ENCODE results near the gene LYRM7.
"Not testable (repeated sequence)": the region's sequence is repeated elsewhere in the genome, so short reads cannot be mapped to it uniquely, and the experiment has no call there.

LYRM7 gene

DNA sequence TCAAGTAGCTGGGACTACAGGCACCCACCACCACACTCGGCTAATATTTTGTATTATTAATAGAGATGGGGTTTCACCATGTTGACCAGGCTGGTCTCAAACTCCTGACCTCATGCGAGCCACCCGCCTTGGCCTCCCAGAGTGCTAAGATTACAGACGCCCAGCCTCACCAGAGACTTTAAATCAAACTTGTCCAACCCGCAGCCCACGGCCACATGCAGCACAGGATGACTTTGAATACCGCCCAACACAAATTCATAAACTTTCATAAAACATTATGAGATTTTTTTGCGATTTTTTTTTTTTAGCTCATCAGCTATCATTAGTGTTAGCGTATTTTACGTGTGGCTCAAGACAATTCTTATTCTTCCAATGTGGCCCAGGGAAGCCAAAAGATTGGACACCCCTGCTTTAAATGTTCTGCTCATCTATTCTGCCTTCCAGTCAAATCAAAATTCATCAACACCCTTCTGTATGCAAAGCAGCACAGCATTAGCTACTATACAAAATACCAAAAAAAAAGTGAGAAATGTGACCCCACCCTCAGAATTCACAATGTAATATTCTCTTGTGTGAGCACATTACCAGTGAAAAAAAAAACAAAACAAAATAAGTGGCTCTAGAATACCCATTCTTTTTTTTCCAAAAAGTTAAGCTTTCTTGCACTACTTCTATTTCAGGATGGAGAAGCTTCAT, 50.4 kb downstream of the LYRM7 start:
- DNase-seq (ENCODE audit: low read depth, low spot score) = no peak

DNA sequence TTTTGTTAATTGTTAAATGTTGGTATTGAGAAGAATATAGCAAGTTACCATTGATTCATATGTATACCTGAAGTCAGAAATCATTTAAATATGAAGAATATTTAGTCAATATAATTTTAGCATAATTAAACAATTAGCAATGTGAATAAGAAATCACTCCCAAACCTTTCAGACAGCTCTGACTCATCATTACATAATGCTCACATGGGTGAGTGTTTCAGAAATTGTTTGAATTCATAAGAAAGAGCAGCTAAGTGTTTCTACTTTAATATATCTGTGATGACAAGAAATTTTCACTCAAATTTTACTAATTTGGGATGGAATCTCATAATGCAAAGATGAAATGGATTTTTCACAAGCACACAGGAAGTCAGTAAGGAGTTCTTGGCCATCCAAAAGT, 51.1 kb downstream of the LYRM7 start:
- no peak for DNase-seq (ENCODE audit: low read depth, low spot score)

DNA sequence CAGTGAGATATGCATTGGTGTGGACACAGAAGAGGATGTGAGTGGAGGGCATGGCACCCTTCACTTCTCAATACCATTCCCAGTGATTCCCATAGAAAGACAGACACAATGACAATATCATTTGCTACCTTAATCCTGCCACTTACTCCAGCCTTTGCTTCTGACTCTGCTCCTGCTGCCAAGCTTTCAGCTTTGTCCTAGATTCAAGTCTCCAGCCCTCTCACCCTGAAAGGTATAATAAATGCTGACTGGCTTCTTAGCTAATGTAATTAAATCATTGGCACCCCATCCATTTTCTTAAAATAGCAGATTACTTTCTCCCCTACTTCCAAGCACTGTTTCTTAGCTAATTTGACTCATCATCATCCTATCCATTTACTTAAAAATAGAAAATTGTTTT, 52.0 kb downstream of the LYRM7 start:
- DNase-seq (ENCODE audit: low read depth, low spot score) = no peak

DNA sequence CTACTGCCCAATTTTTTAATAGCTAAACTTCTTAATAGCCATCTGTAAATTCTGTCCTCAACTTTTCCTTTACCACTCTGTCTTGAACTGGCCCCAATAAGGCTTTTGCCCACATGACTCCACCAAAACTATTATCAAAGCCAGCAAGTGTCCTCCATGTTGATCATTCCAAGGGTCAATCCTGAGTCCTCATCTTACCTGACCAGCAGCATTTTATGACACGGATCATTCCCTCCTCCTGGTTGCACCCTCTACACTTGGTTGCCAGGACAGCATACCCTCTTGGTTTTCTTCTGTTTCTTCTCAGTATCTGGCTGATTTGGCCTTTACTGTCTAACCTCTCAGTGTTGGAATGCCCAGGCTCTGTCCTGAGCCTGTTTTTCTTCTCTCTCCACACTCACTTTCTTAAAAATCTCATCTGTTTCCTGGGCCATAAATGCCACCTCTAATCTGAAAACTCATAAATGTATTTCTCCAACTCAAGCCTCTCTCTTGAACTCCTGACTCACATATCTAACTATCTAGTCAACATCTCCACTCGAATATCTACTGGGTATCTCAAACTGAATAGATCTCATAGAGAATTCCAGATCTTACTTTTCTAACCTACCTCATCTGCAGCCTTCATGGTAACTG, 53.1 kb downstream of the LYRM7 start:
- DNase-seq (ENCODE audit: low read depth, low spot score) = no peak

DNA sequence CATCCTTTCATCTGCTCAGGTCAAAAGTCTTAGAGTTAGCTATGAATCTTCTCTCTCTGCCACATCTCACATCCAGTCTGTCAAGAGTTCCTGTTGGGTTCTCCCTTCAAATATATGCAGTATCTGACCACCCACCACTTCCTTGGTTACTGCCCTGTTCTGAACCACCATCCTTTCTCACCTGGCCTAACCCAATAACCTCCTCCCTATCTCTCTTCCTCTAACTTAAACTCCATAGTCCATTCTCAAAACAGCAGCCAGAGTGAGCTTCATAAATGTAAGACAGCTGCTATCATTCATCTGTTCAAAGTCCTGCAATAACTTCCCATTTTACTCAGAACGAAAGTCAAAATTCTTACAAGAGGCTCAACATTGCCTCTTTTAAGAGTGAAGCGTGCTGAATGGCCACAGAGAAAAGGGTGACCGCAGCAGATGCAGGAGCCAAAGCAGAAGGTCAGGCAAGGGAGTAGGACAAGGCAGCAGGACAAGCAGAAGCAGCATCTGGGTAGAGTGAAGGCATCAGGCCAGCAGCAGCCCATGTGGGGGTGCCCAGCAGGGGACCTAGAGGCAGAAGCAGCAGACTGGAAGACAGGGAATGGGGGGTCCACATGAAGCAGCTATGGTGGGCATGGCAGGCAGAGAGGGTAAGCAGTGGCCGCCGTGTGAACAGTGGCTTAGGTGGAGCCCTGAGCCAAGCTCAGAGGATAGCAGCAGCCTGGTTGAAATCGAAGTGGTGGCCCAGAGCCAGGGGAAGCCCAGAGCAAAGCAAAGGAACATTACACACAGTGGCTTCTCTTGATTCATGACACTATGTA, 53.9 kb downstream of the LYRM7 start:
- no peak for DNase-seq (ENCODE audit: low read depth, low spot score)

DNA sequence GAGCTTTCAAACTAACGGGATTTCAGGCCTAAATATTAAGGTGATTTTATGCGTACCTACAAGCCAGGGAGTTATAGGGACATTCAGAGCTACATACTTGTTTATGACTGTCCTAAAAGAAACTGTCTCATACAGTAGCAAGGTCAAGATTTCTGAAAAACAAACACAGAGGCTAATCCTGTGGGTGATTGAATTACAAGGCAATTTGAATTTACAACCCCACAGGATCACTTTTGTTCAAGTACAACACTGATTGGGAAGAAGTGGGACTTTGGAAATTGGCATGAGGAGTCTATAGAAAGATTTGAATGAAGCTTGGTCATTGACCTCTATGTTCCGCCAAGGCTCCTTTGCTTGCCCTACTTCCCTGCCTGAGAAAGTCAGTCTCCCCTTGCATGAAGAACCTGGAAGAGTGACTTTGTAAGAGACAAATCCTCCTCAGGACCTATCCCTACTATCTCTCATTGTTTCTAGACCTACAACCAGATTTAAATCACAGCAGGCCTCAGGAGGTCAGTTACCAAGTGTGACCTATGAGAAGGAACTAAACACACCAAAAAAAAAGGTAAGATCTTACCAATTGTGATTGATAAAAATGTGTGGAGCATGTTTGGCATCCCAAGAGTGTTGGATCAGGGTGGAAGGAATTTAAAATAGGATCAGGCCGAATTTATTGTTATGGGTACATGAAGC, 54.7 kb downstream of the LYRM7 start:
- no peak for DNase-seq (ENCODE audit: low read depth, low spot score)

DNA sequence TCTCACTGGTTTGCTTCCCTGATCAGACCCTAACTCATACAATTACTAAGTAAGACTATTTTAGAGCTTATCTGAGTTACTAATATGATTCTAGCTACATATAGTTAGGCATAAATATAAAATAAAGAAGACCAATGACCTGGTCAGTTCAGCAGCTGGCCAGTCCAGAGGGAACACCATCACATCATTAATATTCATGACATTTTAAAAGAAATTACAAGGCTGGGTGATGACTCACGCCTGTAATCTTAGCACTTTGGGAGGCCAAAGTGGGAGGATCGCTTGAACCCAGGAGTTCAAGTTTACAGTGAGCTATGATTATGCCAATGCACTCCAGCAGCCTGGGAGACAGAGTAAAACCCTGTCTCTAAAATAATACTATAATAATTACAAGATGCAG, 56.2 kb downstream of the LYRM7 start:
- DNase-seq (ENCODE audit: low read depth, low spot score) = no peak

DNA sequence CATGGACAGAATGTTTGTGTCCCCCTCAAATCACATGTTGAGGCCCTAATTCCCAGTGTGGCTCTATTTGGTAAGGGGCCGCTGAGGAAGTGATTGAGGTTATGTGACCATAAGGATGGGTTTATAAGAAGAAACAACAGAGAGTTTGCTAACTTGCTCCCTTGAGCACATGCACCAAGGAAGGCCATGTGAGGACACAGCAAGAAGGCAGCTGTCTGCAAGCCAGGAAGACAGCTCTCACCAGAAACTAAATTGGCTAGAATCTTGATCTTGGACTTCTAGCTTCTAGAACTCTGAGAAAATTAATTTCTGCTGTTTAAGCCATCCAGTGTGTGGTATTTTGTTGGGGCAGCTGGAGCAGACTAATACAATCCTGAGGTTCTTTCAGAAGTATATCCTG, 57.9 kb downstream of the LYRM7 start:
- DNase-seq (ENCODE audit: low read depth, low spot score) = no peak

DNA sequence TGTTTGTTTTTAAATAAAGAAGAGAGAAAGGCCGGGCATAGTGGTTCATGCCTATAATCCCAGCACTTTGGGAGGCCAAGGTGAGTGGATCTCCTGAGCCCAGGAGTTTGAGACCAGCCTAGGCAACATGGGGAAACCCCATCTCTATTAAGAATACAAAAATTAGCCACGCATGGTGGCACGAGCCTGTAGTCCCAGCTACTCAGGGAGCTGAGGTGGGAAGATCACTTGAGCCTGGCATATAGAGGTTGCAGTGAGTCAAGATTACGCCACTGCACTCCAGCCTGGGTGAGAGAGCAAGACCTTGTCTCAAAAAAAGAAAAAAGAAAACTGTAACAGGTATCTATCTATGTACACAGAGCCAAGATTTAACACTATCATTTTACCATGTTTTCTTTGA, 58.9 kb downstream of the LYRM7 start:
- DNase-seq (ENCODE audit: low read depth, low spot score) = no peak

DNA sequence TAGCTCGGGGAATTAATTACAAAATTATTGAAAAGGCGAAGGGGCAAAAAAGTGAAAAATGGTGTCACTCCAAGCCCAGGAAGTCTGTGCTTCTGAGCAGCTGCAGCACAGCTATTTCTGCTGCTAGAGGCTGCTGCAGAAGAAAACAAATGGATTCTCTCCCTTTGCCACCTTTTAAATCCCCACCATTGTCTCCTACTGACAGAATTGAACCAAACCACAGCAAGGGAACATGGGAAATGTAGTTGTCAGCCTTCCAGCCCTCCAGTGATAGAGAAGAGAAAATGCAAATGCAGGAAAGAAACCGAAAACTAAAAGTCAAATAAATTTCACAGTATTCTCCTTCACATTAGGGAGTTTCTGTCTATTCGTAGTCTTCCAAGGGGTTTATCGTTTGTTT, 59.7 kb downstream of the LYRM7 start:
- no peak for DNase-seq (ENCODE audit: low read depth, low spot score)

DNA sequence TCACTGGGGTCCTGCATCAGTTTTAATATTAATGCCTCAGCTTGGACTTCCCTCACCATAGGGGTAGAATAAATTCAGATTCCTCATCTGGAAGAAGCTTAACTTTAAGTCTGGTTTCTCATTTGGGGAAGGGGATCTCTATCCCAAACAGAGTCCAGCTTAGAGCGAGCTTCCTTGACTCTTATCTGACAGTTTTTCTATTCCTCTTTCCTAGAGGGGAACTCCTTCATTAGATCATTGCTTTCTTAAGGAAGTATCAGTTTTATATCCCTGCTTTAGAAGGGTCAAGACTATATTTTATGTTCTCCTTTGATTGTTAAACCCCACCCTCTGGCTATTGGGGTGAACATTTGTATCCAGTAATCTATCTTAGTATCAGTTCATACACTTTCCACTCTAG, 68.9 kb downstream of the LYRM7 start:
- no peak for DNase-seq (ENCODE audit: low read depth, low spot score)

DNA sequence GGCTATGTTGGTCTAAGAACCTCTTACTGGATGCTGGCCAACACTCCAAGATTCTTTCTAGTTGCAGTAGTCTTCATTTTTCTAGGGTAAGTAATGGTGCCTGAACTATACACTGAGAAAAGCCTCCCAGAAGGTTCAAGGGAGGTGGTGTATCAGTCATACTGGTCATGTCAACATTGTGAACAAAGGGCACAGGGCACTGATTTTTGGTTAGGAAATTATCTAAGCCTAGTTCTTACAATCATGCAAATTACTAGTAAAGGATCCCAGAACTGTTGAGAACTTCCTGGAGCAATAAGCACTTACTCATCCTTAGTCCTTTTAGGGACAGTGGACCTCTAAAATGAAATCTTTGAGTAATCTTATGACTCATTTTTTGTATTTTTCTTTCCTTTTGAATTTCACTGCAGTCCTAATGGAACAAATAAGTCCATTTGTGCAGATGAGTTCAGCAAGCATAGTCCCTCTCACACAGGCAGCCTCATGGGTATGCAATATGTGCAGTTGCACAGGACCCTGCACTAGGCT, 72.0 kb downstream of the LYRM7 start:
- DNase-seq (ENCODE audit: low read depth, low spot score) = no peak

DNA sequence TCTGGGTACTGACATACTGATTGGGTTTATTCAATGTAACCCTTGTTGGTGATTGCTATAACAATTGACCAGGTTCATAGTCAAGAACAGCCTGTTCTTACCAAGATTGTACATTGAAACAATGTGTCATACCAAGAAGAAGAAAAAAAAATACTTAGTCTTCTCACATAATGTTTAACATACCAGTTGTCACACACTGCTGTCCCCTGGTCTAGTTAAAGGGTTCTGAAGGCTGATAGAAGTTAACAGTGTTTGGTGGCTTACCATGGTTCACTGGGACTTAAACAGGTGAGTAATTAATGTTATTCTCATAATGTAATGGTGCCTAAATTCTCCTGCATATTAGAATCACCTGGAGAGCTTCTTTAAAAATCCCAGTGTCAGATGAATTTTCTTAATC, 74.6 kb downstream of the LYRM7 start:
- no peak for DNase-seq (ENCODE audit: low read depth, low spot score)

DNA sequence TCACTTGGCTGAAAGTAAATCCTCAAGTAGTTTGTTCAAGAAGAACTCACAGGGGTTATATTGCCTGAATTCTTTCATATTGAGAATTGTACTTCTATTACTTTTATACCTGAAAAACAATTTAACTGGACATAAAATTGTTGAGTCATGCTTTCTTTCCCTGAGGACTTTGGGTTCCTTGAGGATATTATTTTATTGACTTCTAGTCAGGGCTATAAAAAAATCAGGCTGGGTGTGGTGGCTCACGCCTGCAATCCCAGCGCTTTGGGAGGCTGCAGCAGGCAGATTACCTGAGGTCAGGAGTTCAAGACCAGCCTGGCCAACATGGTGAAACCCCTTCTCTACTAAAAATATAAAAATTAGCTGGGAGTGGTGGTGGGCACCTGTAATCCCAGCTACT, 75.2 kb downstream of the LYRM7 start:
- DNase-seq (ENCODE audit: low read depth, low spot score) = no peak

DNA sequence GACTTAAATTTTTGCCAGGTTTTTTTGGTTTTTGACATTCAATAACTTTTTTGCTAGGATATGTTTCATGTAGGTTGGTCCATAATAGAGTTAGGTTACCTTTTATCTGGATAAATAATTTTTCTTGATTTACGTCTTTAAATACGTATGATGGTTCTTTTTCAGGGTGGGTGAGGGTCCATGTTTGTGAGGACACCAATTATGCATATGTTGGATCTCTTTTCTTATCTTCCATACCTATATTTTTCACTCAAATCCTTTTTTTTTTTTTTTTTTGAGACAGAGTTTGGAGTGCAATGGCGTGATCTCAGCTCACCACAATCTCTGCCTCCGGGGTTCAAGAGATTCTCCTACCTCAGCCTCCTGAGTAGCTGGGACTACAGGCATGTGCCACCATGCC, 75.8 kb downstream of the LYRM7 start:
- no peak for DNase-seq (ENCODE audit: low read depth, low spot score)

DNA sequence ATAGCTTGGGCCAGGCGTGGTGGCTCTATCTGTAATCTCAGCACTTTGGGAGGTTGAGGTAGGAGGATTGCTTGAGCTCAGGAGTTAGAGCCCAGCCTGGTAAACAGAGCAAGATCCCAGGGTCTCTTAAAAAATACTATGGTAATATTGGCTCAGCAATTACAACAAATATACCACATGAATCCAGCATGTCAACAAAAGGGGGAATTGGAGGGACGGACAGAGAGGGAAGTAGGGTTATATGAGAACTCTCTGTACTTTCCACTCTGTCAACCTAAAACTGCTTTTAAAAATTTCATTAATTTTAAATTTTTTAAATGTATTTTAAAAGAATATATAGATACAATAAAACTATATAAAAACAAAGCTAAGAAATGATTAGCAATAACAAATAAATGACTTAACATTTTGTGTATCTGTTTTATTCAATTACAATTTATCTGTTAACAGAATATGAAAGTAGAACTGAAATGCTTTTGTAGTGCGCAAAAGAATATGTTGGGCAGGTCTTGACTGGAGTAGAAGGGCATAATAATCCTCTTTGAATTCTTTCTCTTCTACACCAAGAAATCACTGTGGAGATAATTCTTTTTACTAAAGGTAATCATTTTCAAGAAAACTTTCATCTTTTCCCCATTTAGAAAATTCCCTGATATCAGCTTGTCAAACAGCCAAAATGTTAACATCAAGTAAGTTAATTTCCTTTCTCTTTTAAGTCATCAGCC, 80.2 kb downstream of the LYRM7 start:
- no peak for DNase-seq (ENCODE audit: low read depth, low spot score)

DNA sequence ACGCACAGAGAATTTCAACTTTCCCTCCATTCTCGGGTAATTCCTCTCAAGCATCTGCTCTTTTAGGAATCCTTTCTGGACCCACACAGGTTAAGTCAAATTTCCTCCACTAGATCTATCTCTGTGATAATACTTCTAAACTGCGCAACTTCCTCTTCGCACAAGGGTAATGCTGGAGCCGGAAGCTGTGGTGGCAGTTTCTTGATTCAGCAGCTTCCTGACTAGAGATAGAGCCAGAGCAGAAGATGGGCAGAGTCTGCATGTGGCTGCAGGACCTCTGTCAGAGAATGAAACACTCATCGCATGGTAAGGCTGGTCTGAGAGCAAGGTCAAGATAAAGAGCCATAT, 82.1 kb downstream of the LYRM7 start:
- no peak for DNase-seq (ENCODE audit: low read depth, low spot score)

DNA sequence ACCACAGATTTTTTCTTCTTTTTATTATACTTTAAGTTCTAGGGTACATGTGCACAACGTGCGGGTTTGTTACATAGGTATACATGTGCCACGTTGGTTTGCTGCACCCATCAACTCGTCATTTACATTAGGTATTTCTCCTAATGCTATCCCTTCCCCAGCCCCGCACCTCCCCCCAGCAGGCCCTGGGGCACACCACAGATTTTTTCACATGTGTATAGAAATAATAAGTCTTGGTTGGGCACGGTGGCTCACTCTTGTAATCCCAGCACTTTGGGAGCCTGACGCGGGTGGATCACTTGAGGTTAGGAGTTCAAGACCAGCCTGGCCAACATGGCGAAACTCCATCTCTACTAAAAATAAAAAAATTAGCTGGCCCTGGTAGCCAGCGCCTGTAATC, 83.3 kb downstream of the LYRM7 start:
- DNase-seq (ENCODE audit: low read depth, low spot score) = not testable (repeated sequence)

DNA sequence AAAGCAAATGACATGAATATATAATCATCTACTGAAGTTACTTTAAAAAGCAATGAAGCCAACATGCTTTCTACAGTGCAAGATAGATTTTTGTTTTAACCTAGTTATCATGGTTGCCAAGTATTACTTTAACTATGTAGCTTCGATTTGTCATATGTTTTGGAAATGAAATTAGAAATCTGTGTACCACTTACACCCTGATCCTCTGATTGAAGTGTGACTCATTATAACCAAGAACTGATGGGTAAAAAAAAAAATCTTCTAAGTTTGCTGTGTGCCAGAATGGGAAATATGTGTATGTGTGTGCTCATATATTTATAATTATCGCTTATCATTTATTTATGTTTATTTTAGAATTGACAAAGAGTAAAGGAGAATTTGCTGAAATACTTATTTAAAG, 84.0 kb downstream of the LYRM7 start:
- no peak for DNase-seq (ENCODE audit: low read depth, low spot score)

Data from brain pericyte (primary cell).